VCaP (cell line): ENCODE measurements around the gene MPZL1.

ENCODE experiments used
- H3K27ac ChIP-seq: fragments of 450-650 bp; 2 replicates; pipeline ENCODE4 v1.5.1; 2017
- CTCF ChIP-seq: fragments of 450-650 bp; conservative IDR thresholded peaks from 2 replicates; pipeline ENCODE4 v1.5.1; 2017; ENCODE audit warnings: mild to moderate bottlenecking, moderate library complexity

The MPZL1 gene

GRCh38 chr1:167720965-167721616 lies 691 bp upstream of the MPZL1 start:
- peak; percentile 69 for TF ChIP-seq CTCF
- H3K27ac ChIP-seq, result peak overlapping the region; percentile 87

- peak overlapping the region; percentile 87 for H3K27ac ChIP-seq
Observed at GRCh38 chr1:167722152-167722869, 529 bp downstream of the MPZL1 start.

GRCh38 chr1:167722870-167723251 lies 1.1 kb downstream of the MPZL1 start:
- H3K27ac ChIP-seq, result peak overlapping the region; percentile 87
- TF ChIP-seq CTCF, result no peak

More at GRCh38 chr1:167722152-167722869, 529 bp downstream of the MPZL1 start:
- TF ChIP-seq CTCF, result no peak

- H3K27ac ChIP-seq, result no peak overlapping the region
- no peak for TF ChIP-seq CTCF
Observed at GRCh38 chr1:167723707-167724323, 2.0 kb downstream of the MPZL1 start.

- no peak for TF ChIP-seq CTCF
- H3K27ac ChIP-seq, result no peak overlapping the region
Observed at GRCh38 chr1:167726008-167726407, 4.2 kb downstream of the MPZL1 start.

GRCh38 chr1:167728818-167729410 lies 7.1 kb downstream of the MPZL1 start:
- TF ChIP-seq CTCF, result no peak

GRCh38 chr1:167734227-167734626 lies 12.4 kb downstream of the MPZL1 start:
- no peak for TF ChIP-seq CTCF
- no peak overlapping the region for H3K27ac ChIP-seq

More at GRCh38 chr1:167728818-167729410, 7.1 kb downstream of the MPZL1 start:
- no peak overlapping the region for H3K27ac ChIP-seq
